Measurements from ENCODE around the gene R3HCC1L.

R3HCC1L gene

DNA sequence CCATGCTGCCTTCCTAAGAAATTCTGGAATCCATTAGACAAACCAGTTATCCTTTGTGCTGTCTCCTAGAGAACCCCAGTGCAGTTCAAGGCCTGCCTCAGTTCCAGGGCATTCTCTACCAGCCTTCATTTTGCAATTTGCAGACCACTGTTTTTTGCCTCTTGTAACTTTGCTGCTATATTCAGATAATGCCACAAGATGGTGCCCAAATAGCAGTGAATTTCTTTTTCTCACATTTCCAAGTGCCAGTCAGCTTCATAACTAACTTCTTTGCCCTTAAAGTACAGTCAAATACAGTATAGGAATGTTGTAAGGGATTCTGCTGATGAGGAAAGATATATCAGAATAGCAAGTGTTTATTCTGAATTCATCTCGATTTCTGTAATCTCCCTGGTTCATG, 108.4 kb downstream of the R3HCC1L start:
- Histone ChIP-seq H3K36me3 (ENCODE audit: insufficient read depth, low read length) (peaks cover 5% of the 10 kb centered on the region; the same call in 1 of the 2 replicates), H3K9ac (ENCODE audit: low read depth, low read length) (no peak overlapping the region), H3K9me3 (ENCODE audit: control insufficient read depth, insufficient read depth, low read length) (no peaks in the 10 kb centered on the region), H3K4me1 (ENCODE audit: insufficient read depth, low read length) (no peaks in the 10 kb centered on the region)

DNA sequence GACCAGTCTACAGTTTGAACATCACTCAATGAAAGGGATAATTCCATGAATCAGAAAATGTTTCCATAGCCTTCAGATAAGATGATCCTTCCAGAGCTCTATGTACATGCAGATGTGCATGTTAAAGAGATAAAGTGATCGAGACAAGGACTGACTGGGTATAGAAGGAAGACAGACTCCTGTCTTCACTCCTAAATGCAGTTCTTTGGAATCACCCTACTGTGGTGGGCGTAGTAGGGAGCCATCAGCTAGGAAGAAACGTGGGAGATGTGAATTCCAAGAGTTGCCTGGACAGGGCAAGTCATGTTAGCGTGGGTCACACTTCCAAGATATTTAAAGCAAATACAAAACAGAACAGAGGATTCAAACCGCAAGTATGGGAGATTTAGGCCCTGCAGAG, 109.7 kb downstream of the R3HCC1L start:
- Histone ChIP-seq H3K9ac (ENCODE audit: low read depth, low read length) (no peak overlapping the region), H3K4me1 (ENCODE audit: insufficient read depth, low read length) (no peaks in the 10 kb centered on the region), H3K9me3 (ENCODE audit: control insufficient read depth, insufficient read depth, low read length) (no peaks in the 10 kb centered on the region), H3K36me3 (ENCODE audit: insufficient read depth, low read length) (peaks cover 12% of the 10 kb centered on the region)

DNA sequence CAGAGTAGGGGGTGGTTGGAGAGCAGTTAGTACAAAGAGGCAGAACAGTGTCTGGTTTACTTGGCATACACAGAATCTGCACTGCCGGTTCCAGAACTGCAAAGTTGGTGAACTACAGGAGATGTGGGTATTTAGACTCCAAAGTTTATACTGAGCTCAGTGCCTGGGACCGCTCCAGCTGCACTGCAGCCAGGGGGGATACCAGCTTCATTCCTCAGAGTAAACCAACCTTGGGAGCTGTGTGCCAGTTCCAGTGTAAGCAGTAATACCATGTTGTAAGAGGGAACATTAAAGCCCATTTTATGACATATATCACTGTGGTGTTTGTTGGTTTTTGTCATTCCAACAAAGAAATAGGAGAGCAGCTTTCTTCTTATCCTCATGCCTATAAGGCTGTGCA, 110.1 kb downstream of the R3HCC1L start:
- H3K9me3 ChIP-seq (ENCODE audit: control insufficient read depth, insufficient read depth, low read length), result no peaks in the 10 kb centered on the region
- no peak overlapping the region for H3K9ac ChIP-seq (ENCODE audit: low read depth, low read length)
- H3K36me3 ChIP-seq (ENCODE audit: insufficient read depth, low read length), result peaks cover 12% of the 10 kb centered on the region
- no peaks in the 10 kb centered on the region for H3K4me1 ChIP-seq (ENCODE audit: insufficient read depth, low read length)

DNA sequence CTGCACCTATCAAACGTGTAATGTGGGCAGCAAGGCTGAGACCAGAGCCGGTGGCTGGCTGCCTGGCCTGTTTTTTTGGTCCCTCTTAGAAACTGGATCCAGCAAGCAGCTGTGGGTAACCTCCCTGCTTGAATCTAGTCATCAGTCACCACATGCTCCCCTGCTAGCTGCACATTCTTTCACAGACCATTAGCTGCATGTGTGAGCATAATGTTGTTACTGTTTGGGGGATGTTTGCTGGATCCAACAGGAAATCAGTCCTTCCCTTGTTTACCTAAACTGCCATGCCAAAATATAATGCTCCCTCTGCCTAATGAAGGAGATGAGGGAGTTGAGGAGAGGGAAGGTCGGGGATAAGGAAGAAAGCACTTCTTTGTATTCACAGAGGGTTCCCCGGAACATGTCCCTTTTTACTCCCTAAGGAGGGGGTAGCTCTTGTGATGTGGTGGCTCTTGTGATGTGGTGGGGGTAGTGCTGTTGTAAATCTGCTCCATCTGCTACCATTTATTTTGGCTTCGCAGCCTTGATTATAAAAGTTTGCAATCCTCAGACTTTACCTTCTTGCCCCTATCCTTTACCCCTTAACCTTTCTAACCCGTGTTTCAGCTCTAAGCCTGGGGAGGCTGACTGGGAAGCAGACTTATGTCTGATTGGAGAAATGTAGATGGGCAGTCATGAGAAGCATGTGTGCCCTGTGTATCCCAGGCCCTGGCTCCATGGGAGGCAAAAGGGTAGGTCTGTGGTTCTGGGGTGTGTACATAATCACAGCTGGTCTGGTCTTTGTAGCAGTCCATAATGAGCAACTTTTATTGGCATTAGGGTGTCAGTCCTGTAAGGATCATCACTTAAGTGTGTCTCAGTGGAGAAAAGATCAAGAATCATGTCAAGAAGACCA, 112.7 kb downstream of the R3HCC1L start:
- Histone ChIP-seq H3K36me3 (ENCODE audit: insufficient read depth, low read length) (peaks cover 12% of the 10 kb centered on the region), H3K9ac (ENCODE audit: low read depth, low read length) (no peak overlapping the region), H3K4me1 (ENCODE audit: insufficient read depth, low read length) (peaks cover 6% of the 10 kb centered on the region; the same call in 1 of the 2 replicates), H3K9me3 (ENCODE audit: control insufficient read depth, insufficient read depth, low read length) (no peaks in the 10 kb centered on the region)

DNA sequence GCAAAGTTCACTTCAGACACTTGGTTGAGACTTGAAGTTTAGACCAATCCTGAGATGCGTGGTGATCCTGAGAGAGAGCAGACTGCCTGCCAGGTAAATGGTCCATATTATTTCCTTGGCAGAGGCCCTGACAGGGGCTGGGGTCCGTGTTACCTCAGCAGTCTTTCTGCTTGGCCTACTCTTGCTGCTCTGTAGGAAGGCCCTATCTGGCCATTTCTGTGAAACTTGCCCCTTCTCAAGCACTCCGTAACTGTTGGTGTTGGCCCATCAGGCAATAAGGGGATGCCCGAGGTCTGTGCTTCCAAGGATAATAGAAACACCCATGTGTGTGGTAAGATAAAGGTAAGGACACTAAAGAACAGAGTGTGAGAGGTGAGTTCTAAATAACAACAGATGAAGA, 113.6 kb downstream of the R3HCC1L start:
- H3K36me3 ChIP-seq (ENCODE audit: insufficient read depth, low read length), result peaks cover 12% of the 10 kb centered on the region
- no peaks in the 10 kb centered on the region for H3K9me3 ChIP-seq (ENCODE audit: control insufficient read depth, insufficient read depth, low read length)
- peaks cover 6% of the 10 kb centered on the region; the same call in 1 of the 2 replicates for H3K4me1 ChIP-seq (ENCODE audit: insufficient read depth, low read length)
- no peak overlapping the region for H3K9ac ChIP-seq (ENCODE audit: low read depth, low read length)

DNA sequence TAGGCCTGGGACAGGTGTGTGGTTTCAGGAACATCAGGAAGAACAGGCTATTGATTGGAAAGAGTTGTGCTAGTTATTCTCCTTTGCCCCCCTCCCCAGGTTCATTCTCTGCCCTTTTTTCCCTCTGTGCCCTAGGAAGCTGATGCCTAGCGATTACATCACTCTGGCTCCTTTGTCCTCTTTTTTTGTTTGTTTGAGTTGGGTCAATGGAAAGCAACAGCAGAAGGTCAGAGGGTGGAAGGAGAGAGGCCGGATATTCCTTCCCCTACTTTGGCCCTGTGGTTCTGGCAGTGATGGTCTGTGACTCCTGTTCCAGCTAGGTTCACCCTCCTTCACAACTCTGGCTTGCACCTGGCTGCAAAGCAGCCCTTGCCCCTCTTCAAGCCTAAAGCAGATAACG, 114.7 kb downstream of the R3HCC1L start:
- Histone ChIP-seq H3K9me3 (ENCODE audit: control insufficient read depth, insufficient read depth, low read length) (no peaks in the 10 kb centered on the region), H3K9ac (ENCODE audit: low read depth, low read length) (no peak overlapping the region), H3K4me1 (ENCODE audit: insufficient read depth, low read length) (peaks cover 6% of the 10 kb centered on the region; the same call in 1 of the 2 replicates), H3K36me3 (ENCODE audit: insufficient read depth, low read length) (peaks cover 11% of the 10 kb centered on the region)

DNA sequence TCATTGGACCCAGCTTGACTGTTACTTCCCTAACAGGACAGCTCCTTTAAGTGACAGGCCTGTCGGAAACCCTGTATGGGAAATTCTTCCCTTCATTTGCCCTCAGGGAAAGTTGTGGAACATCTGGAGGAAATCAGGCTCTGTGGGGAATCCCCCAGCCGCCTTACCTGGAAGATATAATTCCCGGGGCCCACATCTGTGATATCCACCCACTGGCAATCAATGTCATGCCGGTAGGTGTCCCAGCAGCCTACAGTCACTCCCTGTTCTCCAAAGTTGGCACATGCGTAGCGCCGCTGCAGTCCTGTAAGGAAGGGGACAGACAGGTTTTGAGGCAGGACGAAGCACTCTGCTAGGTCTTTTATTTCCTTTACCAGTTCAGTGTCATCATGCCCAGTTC, 116.9 kb downstream of the R3HCC1L start:
- no peaks in the 10 kb centered on the region for H3K9me3 ChIP-seq (ENCODE audit: control insufficient read depth, insufficient read depth, low read length)
- H3K9ac ChIP-seq (ENCODE audit: low read depth, low read length), result no peak overlapping the region
- H3K36me3 ChIP-seq (ENCODE audit: insufficient read depth, low read length), result peaks cover 8% of the 10 kb centered on the region; the same call in 1 of the 2 replicates
- H3K4me1 ChIP-seq (ENCODE audit: insufficient read depth, low read length), result peaks cover 6% of the 10 kb centered on the region; the same call in 1 of the 2 replicates

DNA sequence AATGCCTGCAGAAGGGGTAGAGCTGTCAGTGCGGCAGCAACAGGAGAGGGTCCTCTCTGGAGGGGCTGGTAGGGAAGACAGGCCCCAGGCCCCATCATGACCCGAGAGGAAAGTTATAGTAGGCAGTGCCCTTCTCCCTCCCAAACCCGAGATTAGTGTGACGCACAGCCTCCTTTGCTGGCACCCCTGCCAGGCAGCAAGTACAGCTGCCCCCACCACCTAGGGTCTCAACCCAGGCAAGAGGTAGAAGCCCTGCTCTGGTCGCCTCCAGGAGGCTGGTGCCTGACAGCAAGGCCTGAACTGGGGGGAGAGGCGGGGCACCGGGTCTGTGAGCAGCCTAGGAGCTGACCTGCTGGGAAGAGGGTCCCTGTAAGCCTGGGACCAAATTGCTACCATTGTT, 118.0 kb downstream of the R3HCC1L start:
- Histone ChIP-seq H3K9me3 (ENCODE audit: control insufficient read depth, insufficient read depth, low read length) (no peaks in the 10 kb centered on the region), H3K36me3 (ENCODE audit: insufficient read depth, low read length) (peaks cover 8% of the 10 kb centered on the region; the same call in 1 of the 2 replicates), H3K4me1 (ENCODE audit: insufficient read depth, low read length) (peaks cover 6% of the 10 kb centered on the region; the same call in 1 of the 2 replicates), H3K9ac (ENCODE audit: low read depth, low read length) (no peak overlapping the region)

DNA sequence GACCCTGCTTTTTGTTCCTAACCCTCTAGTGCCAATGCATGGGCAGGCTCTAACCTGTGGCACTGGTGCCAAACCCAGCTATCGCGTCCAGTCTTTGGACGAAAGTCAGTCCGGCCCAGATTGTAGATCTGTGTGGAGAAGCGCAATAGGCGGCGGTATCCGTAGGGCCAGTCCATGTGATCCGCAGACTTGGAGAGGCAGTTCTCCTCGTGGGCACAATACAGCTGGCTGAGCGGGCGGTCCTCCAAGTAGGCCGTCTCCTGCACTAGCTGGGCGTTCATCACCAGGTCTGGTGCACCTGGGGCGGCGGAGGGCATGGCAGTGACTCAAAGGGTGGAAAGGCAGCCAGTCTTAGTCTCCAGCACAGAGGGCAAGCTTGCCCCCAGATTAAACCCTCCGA, 119.0 kb downstream of the R3HCC1L start:
- Histone ChIP-seq H3K9me3 (ENCODE audit: control insufficient read depth, insufficient read depth, low read length) (no peaks in the 10 kb centered on the region), H3K9ac (ENCODE audit: low read depth, low read length) (no peak overlapping the region), H3K4me1 (ENCODE audit: insufficient read depth, low read length) (peaks cover 6% of the 10 kb centered on the region; the same call in 1 of the 2 replicates), H3K36me3 (ENCODE audit: insufficient read depth, low read length) (0 out of 2 replicates have a peak, but pooled peaks cover 2% of the 10 kb centered on the region)

DNA sequence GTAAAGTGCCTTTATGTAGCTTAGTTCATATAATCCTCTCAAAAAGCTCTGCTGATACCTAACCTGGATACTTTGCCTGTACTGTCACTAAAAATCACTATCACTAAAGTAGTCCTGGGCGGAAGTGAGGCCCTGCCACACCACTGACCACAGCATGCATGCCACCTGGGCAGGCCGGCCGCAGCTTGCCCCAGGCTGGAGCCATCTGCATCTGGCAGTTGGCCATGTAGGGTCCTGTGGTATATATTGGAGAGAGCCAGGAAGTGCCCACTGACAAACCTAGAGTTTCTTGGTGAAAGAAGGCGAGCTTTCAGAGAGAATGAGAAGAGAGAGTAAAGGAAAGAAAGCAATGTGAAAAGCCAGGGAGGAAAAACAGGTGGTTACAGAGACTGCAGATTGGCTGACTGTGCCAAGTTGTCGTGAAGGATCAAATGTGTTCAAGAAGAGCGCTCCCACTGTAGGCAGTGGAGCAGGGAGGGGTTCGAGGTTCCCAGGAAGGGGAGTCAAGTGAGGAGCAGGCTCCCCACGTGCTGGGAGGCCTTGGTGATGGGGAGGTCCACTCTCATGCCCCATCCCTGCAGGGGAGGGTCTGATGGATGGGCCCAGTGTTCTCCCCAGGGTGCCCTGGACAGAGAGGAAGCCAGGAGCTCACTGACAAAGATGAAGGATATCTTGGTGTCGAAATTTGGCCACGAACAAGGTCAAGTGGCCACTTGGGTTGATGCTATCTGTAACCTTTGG, 119.9 kb downstream of the R3HCC1L start:
- Histone ChIP-seq H3K36me3 (ENCODE audit: insufficient read depth, low read length) (no peaks in the 10 kb centered on the region), H3K9ac (ENCODE audit: low read depth, low read length) (no peak overlapping the region), H3K9me3 (ENCODE audit: control insufficient read depth, insufficient read depth, low read length) (no peaks in the 10 kb centered on the region), H3K4me1 (ENCODE audit: insufficient read depth, low read length) (peaks cover 6% of the 10 kb centered on the region; the same call in 1 of the 2 replicates)

DNA sequence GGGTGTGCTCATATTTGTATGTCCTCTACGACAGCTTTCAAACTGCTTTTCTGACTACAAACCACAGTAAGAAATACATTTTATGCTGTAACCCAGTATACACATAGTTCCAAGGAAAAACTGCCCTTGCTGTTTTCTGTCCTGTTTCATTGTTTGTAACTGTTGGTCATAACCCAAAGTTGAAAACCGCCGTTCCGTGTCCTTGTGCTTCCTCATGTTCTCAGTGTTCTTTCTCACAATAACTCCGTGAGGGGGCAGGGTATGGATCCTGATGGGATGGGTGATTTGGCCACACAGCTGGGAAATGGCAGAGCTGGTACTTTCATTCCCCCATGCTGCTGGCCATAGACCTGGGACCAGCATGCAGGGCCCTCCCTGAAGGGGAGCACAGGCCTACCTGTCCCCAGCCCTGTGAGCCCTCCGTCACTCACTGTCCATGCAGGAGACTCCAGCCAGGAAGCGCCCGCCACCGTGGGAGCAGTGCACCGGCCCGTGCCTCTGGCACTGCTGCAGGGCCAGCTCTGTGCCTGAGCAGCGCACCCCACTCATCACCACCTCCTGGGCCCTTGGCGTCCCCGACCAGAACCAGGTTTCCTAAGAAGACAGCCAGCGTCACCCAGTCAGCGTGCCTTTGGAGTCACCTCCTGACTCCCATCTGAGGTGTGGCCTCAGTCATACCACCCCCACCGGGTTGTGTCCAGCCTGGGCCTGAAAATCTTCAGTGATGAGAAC, 120.9 kb downstream of the R3HCC1L start:
- H3K9me3 ChIP-seq (ENCODE audit: control insufficient read depth, insufficient read depth, low read length), result no peaks in the 10 kb centered on the region
- no peaks in the 10 kb centered on the region for H3K36me3 ChIP-seq (ENCODE audit: insufficient read depth, low read length)
- peaks cover 6% of the 10 kb centered on the region; the same call in 1 of the 2 replicates for H3K4me1 ChIP-seq (ENCODE audit: insufficient read depth, low read length)
- no peak overlapping the region for H3K9ac ChIP-seq (ENCODE audit: low read depth, low read length)

DNA sequence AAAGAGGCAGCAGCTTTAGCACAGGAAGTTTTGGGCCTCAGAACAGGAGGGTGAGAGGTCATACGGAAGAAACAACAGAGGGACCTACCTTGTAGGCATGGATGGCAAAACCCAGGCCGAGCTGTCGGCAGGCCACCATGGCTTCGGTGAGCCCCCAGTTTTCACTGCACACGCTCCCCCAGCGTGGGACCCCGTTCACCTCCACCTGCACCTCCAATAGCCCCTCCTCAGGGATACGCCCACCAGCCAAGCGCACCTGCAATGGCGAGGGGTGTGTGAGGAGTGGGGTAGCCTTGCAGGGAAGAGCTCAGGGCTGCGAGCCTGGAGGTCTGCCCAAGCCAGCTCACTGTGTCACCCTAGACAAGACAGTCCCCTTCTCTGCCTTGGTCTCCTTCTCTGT, 122.2 kb downstream of the R3HCC1L start:
- H3K36me3 ChIP-seq (ENCODE audit: insufficient read depth, low read length), result no peaks in the 10 kb centered on the region
- H3K4me1 ChIP-seq (ENCODE audit: insufficient read depth, low read length), result peaks cover 4% of the 10 kb centered on the region; the same call in 1 of the 2 replicates
- H3K9ac ChIP-seq (ENCODE audit: low read depth, low read length), result no peak overlapping the region
- no peaks in the 10 kb centered on the region for H3K9me3 ChIP-seq (ENCODE audit: control insufficient read depth, insufficient read depth, low read length)

DNA sequence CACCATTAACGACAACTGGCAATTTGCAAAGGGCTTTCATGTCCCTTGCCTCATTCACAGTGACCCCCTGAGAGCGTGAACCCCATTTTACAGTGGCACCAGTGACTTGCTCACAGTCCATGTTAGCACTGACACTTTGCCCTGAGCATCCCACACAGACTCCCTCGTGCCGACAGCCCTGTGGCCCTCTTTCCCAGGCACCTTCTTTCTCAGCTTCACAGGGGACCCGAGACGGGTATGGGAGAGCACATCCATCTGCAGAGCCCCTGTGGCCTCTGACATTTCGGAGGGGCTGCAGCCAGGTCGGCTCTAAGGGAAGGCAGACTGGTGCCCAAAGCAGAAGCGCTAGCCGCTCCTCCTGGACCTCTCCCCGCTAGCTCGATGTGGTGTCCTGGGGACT, 122.7 kb downstream of the R3HCC1L start:
- H3K36me3 ChIP-seq (ENCODE audit: insufficient read depth, low read length), result no peaks in the 10 kb centered on the region
- H3K4me1 ChIP-seq (ENCODE audit: insufficient read depth, low read length), result no peaks in the 10 kb centered on the region
- no peaks in the 10 kb centered on the region for H3K9me3 ChIP-seq (ENCODE audit: control insufficient read depth, insufficient read depth, low read length)
- no peak overlapping the region for H3K9ac ChIP-seq (ENCODE audit: low read depth, low read length)

DNA sequence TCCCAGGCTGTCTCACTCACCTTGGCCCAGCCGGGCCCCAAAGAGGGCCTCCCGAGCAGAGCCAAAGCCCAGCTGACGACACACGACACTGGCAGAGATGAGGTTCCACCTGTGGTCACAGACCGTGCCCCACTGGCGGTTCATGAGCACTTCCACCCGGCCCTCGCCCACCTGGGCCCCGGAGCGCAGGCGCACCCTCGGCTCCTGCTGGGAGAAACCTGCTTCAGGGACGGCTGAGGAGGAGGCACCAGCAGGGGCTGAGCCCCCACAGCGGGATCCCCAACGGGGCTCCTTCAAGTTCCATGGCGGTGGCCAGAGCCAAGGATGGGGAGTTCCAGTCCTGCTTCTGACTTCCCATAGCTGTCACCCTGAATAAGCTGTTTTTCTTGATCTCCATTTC, 123.5 kb downstream of the R3HCC1L start:
- Histone ChIP-seq H3K36me3 (ENCODE audit: insufficient read depth, low read length) (no peaks in the 10 kb centered on the region), H3K4me1 (ENCODE audit: insufficient read depth, low read length) (no peaks in the 10 kb centered on the region), H3K9ac (ENCODE audit: low read depth, low read length) (no peak overlapping the region), H3K9me3 (ENCODE audit: control insufficient read depth, insufficient read depth, low read length) (no peaks in the 10 kb centered on the region)
